Measurements from ENCODE around the gene CALML5.

DNA sequence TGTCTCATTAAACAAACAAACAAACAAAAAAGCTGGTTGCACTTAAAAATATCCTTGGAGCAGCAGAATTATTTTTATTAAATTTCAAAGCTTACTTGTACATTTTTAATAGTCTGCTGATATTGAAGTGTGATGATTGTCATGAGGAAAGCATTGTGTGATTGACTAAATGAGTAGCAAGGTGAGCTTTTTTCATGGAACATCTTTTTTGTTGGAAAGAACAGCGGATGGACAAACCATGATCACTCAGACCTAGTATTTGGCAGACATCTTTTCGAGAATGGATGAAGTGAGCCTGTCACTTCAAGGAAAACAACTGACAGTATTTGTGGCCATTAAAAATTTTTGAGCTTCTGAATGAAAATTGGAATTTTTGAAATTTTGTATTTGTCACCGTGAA, 19.7 kb upstream of the CALML5 start:
- no peak for TF ChIP-seq EZH2 (IDR thresholded peaks at IDR 0.05; ENCODE audit: insufficient read depth, poor library complexity, severe bottlenecking)
- TF ChIP-seq EZH2phosphoT487 (IDR thresholded peaks at IDR 0.05; ENCODE audit: insufficient read depth, low read depth), result no peak
